HG02981 (cell line): Measurements from ENCODE around the gene DNPEP.

ENCODE experiments used
- ATAC-seq: cut with Tn5 transposase; IDR thresholded peaks from one replicate; pipeline ENCODE4 v1.9.1; 2021; ENCODE audit warnings: mild to moderate bottlenecking, moderate library complexity; ENCODE audit not compliant: unreplicated experiment

DNPEP gene

DNA sequence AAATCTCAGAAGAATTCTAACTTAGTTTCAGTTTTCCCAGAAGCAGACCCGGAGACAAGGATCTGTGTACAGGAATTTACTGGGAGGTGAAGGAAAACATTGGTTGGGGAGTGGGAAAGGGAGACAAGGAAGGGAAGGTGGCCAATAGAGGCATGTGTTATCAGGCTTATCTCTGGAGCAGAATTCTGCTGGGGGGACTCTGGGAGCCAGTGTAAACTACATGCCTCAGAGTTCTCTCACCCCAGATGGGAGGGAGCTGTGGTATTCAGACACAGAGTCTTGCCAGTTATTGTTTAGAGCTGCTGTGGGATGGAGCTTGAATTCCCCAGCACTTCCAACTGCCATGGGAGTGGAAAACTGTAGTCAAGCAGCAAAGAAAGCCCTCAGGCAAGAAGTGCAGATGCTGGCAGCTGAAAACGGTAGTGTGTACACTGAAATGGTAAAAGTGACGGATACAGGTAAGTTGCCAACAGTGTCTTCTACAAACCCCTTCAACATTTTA lies 19.0 kb downstream of the DNPEP start:
- no peak for ATAC-seq

GRCh38 chr2:219362524-219363164 lies 25.1 kb downstream of the DNPEP start:
- peak; percentile 88 for ATAC-seq

DNA sequence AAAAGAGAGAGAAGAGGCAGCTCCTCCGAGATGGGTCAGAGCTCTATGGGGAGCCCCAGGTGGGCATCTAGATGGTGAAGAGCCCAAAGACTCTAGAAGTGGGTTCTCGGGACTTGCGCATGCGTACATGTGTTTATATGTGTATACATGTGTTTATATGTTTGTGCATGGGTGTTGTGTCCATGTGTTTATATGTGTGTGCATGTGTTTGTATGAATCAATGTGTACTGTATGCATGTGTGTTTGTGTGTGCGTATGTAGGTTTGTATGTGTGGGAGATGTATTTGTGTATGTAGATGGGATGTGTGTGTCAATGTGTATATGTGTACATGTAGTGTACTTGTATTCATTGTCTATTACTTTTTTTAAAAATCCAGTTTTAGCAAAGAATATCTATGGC lies 25.6 kb downstream of the DNPEP start:
- ATAC-seq: no peak

GRCh38 chr2:219358170-219359075 lies 29.3 kb downstream of the DNPEP start:
- ATAC-seq: no peak

- ATAC-seq: no peak
Measured at GRCh38 chr2:219356834-219357233, 30.9 kb downstream of the DNPEP start.

DNA sequence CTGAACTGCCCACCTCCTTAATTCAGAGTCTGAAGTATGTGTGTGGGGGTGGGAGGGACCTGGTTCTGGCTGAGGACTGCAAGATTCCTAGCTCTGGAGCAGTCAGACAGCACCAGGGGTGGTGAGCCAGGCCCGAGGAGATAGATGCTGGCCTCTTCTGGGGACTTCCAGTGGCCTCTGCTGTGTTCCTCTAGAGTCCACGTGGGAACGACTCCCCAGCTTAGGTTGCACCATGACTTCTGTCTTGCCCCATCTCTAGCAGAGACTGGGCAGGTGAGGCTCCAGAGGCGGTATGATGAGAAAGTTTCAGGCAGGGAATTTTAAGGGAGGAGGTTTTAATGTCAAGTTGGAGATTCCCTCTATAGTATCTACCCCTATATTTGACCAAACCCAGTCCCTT lies 33.1 kb downstream of the DNPEP start:
- ATAC-seq: no peak

- no peak for ATAC-seq
Measured at GRCh38 chr2:219353129-219353528, 34.6 kb downstream of the DNPEP start.

DNA sequence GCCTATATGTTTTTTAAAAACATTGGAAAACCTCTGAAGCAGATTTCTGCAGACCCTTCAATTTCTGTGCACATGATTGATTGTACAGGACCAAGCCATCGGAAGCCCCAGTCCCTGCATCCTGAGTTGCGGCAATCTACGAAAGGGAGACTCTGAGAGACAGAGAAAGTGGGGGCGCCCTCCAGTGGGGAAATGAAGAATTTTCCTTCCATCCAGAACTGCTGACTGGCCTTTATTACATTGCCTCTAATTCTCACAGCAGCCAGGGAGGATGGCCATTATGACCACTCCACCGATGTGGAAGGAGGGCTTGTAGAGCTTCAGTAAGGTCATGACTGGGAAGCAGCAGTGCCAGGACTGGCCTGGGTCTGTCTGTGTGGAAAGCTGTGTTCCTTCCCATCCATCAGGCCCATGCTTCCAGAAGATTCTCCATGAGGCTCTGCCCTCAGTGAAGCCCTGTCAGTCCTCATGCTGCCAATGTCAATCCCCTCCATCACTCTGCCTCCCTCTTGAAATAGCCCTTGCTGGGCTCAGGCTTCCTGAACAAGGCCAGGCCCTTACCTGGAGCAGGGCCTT lies 35.2 kb downstream of the DNPEP start:
- peak; percentile 72 for ATAC-seq

- no peak for ATAC-seq
Measured at GRCh38 chr2:219350710-219351221, 36.9 kb downstream of the DNPEP start.

GRCh38 chr2:219350215-219350614 lies 37.5 kb downstream of the DNPEP start:
- no peak for ATAC-seq

GRCh38 chr2:219344751-219345430 lies 42.8 kb downstream of the DNPEP start:
- no peak for ATAC-seq

DNA sequence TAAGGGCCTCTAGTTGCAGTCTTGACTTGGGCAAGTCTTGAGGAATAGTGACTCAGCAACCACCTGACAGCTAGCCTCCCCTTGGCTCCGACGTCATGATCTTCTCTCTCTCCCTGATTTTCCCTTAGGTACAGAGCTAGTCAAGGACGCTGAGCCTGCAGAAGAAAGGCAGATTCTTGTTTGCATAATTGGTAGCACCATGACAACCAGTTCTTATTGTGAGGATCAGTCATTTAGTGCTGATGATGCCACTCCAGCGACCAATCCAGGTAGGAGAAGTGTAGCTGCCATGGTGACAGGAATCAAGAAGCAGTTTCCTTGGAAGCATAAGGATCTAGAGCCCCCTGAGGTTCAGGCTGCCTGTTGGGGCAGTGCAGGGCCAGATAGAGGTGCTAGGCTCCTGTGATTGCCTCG lies 52.3 kb downstream of the DNPEP start:
- ATAC-seq: no peak

DNA sequence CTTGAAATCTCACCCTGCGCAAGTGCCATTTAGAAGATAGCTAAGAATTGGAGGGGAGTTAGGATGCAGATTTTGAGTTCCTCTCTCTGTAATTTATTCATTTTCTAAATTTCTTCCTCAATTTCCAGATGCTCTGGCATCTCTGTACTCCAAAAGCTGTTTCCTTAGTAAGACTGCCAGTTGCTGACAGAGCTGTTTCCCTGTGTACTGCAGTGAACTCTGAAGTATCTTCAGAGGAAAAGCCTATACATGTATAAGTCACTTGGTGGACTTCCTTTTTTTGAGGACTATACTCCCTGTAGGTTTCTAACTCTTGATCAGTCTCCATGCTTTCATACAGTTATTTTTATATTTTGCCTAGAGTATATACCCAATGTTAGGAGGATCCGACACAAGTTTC lies 53.6 kb downstream of the DNPEP start:
- ATAC-seq: no peak

- no peak for ATAC-seq
Measured at GRCh38 chr2:219332542-219332941, 55.2 kb downstream of the DNPEP start, which contains the start of gene RESP18. RESP18 (minus strand) TSS chr2:219332744.

GRCh38 chr2:219331560-219332213 lies 56.0 kb downstream of the DNPEP start:
- no peak for ATAC-seq

- ATAC-seq: no peak
Measured at GRCh38 chr2:219327719-219328118, 60.0 kb downstream of the DNPEP start.

GRCh38 chr2:219325657-219326315 lies 61.9 kb downstream of the DNPEP start:
- ATAC-seq: no peak

- no peak for ATAC-seq
Measured at GRCh38 chr2:219325136-219325535, 62.6 kb downstream of the DNPEP start.

DNA sequence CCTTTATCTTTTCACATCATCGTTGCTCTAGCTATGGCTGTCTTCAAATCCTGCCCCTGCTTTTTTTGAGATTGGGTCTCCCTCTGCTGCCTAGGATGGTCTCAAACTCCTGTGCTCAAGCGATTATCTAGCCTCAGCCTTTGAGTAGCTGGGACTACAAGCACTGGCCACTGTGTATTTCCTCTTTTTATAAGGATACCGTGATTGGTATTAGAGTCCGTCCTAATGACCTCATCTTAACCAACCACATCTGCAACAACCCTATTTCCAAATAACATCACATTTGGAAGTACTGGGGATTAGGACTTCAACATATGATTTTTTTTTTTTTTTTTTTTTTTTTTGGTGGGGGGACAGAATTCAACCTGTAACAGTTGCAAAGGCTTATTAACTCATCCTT lies 64.3 kb downstream of the DNPEP start:
- ATAC-seq: no peak
